Lower leg skin (tissue), 4 donors: ENCODE results near the gene NCAPD3. TPM values are rescaled to one million over a fixed set of nuclear protein-coding genes. Genes with fewer than 3 reads are reported as not detected.

ENCODE experiments used
- DNase-seq, 2 donors: peaks; one replicate each; pipeline ENCODE4 v3.0.0-alpha.2; 2019; ENCODE audit warnings: low spot score in 2 of 2
- H3K4me3 ChIP-seq: fragments of 200-600 bp; sonication (generic); 2 replicates; pipeline ENCODE4 v1.5.1; 2017; ENCODE audit warnings: mild to moderate bottlenecking, low read depth; ENCODE audit not compliant: poor library complexity, severe bottlenecking
- CTCF ChIP-seq, 3 donors: fragments of 450-650 bp; IDR thresholded peaks; one replicate each; pipeline ENCODE4 v1.5.1; 2016; ENCODE audit warnings: antibody characterized with exemption in 3 of 3, mild to moderate bottlenecking in 3 of 3, moderate library complexity in 2 of 3
- POLR2A ChIP-seq, 2 donors: fragments of 450-650 bp; IDR thresholded peaks; one replicate each; pipeline ENCODE4 v1.6.1; 2016 to 2017; ENCODE audit warnings: antibody characterized with exemption in 2 of 2, mild to moderate bottlenecking in 1 of 2, moderate library complexity in 1 of 2
- WGBS, 2 donors: methylation state at CpG; one replicate each; pipeline ENCODE4 v1.1.5; 2018; 5-methylcytosine and 5-hydroxymethylcytosine counted together
- intact Hi-C: fragments of 100-400 bp; cut with DNase I; formaldehyde crosslinking; loops from one replicate; pipeline ENCODE4 v1.15.0; 2023; ENCODE audit warnings: low total_unique reads
- total RNA-seq, 4 donors: library from RNA; depleted of rRNA; stranded (reverse); fragments of >200 nt; gene quantifications; one replicate each; pipeline ENCODE4 v1.1.0, GENCODE V29; 2016

NCAPD3 gene
- total RNA-seq, 4 donors from 2014 or later = 10.7 to 24.7 (median 20.3) TPM

- TF ChIP-seq CTCF (IDR thresholded peaks at IDR 0.05) (no peak), POLR2A (IDR thresholded peaks at IDR 0.05) (no peak)
- WGBS, 2 donors = 84 to 90% methylated on average over 16 of the region's 16 CpGs
- DNase-seq = no peak
- no peak overlapping the region for H3K4me3 ChIP-seq
- intact Hi-C loops = no loop called here
Observed at GRCh38 chr11:134155456-134155855, 68.3 kb downstream of the NCAPD3 start.

GRCh38 chr11:134154441-134154840, 69.3 kb downstream of the NCAPD3 start:
- no peak for DNase-seq
- intact Hi-C loops = no loop called here
- TF ChIP-seq POLR2A (IDR thresholded peaks at IDR 0.05) = no peak
- no peak for TF ChIP-seq CTCF (IDR thresholded peaks at IDR 0.05)
- H3K4me3 ChIP-seq = no peak overlapping the region
- WGBS, 2 donors = 60 to 68% methylated on average over 9 of the region's 11 CpGs

GRCh38 chr11:134153147-134153905, 70.4 kb downstream of the NCAPD3 start:
- 78 to 89% methylated on average over 30 of the region's 30 CpGs for whole genome bisulfite sequencing, 2 donors
- intact Hi-C loops = no loop called here
- no peak for TF ChIP-seq POLR2A (IDR thresholded peaks at IDR 0.05)
- TF ChIP-seq CTCF (IDR thresholded peaks at IDR 0.05) = no peak
- no peak for DNase-seq
- H3K4me3 ChIP-seq = no peak overlapping the region

GRCh38 chr11:134152696-134153095, 71.1 kb downstream of the NCAPD3 start:
- WGBS, 2 donors = 86 to 89% methylated on average over 9 of the region's 9 CpGs
- H3K4me3 ChIP-seq = no peak overlapping the region
- intact Hi-C loops = no loop called here
- DNase-seq = no peak
- no peak for TF ChIP-seq CTCF (IDR thresholded peaks at IDR 0.05)

GRCh38 chr11:134151083-134151747, 72.6 kb downstream of the NCAPD3 start:
- no peak overlapping the region for H3K4me3 ChIP-seq
- intact Hi-C loops = no loop called here
- 84 to 90% methylated on average over 10 of the region's 10 CpGs for WGBS, 2 donors
- TF ChIP-seq POLR2A (IDR thresholded peaks at IDR 0.05) (no peak), CTCF (IDR thresholded peaks at IDR 0.05) (no peak)
- DNase-seq = no peak
